Fibroblast of skin of right quadriceps (primary cell): ENCODE results near the gene PZP.

Experiments
- DNase-seq: peaks from one replicate; pipeline ENCODE4 v3.0.0-alpha.2; 2013

The PZP gene

DNA sequence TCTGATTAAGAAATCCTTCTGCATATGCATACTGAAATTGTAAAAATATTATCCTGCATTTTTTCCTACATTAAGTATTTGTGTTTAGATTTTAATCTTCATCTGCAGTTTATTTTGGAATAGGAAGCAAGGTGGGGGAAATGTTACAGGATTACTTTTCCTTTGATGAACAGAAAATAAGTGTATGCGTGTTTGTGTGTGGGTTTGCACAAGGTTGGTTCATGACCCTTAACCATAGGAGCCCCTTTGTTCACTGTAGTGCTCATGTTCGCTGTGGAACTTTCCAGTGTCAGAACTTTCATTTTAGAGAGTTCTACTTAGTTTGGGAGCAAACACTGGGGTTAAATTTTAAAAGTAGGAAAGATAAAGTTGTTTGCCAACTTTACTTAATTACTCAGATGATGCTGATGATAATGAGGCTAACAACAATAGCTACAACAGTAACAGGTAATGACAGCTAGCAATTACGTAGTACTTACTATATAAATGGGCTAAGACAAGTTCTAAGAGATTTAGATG is 86.0 kb downstream of the PZP start:
- DNase-seq = no peak

- DNase-seq = no peak
These were observed 87.6 kb downstream of the PZP start for GRCh38 chr12:9120487-9121184.

DNA sequence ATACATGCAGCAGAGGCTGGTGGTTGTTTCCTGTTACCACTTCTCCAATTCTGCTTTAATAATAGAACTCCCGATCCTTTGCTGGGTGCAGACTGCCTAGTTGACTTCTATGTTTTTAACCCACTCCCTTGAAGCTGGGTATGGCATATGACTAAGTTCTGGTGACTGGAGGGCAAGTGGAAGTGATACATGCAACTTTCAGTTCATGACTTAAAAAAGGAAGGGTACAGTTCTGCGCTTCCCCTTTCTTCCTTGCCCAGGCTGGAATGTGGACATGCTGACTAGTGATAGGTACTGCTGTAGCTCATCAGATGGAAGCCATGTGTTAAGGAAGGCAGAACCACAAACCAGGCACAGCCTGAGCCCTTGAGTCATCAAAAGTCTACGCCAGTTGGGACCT is 90.0 kb downstream of the PZP start:
- peak; percentile 4 for DNase-seq

DNA sequence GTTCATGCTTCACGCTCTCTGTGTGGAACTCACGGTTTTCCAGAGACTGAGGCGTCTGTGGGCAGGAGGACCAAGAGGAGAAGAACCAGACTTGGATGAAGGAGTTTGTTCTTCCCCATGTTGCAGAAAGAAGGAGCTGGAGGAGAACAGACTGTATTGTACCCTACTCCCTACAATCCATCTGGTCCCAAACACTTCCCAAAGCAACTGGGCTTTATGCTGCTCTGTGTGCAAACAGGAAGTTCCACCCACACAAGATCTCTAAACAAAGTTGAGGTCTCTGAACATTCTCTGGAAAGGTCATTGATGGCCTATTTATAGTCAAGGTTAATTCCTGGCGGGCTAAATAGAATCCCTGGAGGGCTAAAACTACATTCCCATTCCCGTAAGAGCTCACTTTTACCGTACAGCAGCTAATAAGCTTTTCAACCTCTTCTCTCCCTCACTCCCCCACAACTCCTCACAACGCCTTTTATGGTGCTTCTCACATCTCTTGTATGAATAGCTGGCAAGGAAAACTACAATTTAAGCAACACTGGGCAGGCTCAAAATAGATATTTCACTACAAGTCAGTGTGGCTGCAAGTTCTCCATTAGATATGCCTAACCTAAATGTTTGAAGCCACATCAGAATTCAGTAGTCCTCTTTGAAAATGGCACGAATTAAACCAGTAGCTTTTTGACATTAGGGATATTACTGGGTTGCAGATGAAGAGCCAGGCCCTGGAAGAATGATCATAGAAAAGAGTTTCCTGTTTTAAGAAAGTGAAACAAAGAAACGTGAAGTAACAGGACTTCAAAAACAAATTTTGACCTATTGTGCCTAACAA is 92.2 kb downstream of the PZP start, which contains the start of gene A2M:
Gene A2M (minus strand): TSS at position 189 of the 829 bp plus-strand sequence. CDS start 70 bp downstream, at position 119.
- DNase-seq = peak; percentile 13

GRCh38 chr12:9114946-9115345 is 93.2 kb downstream of the PZP start:
- DNase-seq = no peak

- DNase-seq = no peak
These were observed 94.2 kb downstream of the PZP start for GRCh38 chr12:9113987-9114309.

- DNase-seq = no peak
These were observed 94.8 kb downstream of the PZP start for GRCh38 chr12:9113296-9113986.

DNA sequence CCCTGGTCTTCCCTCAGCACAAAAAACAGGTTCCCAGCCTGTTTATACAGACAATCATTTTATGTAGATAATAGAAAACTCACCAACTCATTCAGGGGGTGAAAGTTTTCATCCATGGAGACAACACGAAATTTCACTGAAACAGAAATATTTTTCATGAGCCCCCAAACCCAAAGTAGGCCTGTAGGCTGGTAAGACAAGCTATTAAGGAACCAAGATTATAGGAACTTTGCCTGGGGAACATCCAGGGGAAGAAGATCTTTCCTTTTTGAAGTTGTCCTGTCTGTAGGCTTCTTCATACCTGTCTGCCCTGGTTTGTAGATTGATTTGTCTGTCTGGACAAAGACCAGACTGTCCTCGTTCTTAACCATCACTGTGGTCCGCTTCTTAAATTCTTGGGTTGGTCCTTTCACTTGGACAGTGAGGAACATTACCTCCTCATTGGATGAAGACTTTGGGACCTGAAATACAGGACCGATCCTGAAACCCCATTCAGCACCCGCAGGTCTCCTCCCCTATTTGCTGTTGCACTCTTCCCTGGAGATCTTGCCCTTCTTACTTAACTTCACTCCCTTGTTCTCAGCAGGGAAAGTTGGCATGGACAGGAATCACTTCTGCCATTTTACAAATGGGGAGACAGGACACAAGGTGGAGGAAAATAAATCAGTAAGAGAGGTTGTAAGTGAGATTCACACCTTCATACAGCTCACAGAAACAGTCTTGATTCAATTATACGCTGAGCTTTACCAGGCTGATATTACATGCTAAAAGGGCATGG is 95.9 kb downstream of the PZP start:
- no peak for DNase-seq

DNA sequence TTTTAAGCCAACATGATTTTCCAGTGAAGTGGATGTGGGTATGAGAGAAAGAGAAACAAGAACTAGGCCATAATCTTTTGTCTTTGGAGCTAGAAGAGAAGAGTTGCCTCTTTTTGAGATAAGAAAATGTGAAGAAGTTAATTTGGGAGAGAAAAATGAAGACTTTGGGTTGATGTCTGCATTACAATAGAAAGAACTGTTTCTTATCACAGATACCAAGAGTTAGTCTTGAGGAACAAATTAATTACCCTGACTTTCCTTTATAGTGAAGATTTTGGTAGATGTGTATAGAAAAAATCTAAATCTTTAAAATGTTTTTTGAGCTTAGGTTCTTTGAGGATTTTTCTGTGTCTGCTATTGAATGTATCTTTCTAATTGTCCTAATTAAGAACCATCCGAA is 96.7 kb downstream of the PZP start:
- no peak for DNase-seq

GRCh38 chr12:9109737-9110491 is 98.3 kb downstream of the PZP start:
- DNase-seq = no peak

DNA sequence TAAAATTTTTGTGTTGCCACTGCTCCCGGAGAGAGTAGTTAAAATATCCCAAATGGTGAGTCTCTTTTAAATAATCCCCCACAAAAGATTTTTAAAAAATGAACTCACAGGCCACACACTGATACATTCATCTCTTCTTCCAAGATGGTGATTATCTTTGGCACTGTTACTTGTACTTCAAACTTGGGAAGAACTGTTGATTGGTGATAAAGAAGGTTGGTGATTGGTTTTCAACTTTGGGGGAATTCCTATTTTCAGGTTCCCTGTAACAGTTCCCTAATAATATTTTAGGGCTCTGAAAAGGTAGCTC is 99.0 kb downstream of the PZP start:
- DNase-seq = no peak

- no peak for DNase-seq
These were observed 99.5 kb downstream of the PZP start for GRCh38 chr12:9108504-9109212.

DNA sequence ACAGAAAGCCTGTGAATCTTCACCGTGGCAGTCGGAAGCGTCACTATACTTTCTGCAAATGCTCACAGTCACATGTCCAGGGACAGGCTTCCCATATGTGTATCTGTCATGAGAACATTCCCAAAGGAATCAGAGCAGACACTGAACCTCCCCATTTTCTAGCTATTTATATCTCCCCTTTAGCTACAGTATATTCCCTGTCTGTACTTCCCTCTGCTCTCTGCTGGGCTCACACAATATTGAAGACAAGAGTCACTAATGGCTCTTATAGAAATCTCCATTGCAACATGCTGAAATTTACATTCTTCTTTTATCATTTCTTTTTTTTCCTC is 100.7 kb downstream of the PZP start:
- DNase-seq = no peak

DNA sequence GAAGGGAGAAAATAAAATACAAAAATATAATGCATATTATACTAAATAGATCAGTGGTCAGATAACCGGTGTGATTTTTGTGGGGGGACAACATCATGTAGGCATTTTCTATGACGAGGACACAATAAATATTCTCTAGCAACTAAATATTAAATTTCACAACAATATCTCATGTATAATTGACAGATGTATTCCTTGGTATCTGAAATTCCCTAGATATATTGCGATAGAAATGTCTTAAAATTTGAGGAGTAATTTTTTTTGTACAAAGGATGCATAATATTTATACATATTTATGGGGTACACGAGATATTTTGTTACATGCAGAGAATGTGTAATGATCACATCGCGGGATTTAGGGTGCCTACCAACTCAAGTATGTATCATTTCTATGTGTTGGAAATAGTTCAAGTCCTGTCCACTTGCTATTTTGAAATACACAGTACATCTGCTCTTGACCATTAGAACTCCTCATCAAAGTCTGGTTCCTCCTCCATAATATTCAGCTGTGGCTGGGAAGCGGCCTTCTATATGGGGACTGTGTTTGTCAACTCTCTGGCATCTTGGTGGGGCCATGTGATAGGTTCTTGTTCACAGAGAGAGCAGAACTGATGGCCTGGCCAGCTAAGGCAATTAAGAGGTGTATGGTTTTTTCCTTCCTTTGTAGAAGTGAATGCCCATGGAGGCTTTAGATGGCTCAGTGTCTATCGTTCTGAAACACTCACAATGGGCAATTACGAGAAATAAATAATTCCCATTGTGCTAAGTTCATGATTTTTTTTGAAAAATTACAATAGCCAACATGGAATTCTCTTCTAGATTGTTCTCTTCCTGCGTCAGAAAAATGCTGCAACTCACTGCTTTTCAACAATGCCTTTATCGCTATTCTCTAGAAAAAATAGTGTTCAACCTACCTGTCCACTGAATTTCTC is 101.3 kb downstream of the PZP start:
- DNase-seq = no peak

DNA sequence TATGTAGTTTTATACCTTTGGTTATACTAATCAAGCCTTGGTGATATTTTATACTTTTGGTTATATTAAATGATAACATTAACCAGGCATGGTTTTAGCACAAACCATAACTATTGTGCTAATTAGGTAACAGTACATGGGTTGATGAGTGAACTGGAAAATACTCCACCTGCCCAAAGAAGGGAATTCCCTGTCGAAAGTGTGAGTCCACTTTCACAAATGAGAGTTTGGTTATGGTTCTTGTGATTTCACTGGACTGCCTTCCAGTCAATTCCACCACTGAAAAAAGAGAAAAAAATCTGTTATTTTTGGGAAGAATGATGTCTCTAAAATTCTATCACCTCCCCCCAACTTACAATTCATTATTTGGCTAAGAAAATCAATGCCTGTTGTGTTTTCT is 102.1 kb downstream of the PZP start:
- DNase-seq = no peak

DNA sequence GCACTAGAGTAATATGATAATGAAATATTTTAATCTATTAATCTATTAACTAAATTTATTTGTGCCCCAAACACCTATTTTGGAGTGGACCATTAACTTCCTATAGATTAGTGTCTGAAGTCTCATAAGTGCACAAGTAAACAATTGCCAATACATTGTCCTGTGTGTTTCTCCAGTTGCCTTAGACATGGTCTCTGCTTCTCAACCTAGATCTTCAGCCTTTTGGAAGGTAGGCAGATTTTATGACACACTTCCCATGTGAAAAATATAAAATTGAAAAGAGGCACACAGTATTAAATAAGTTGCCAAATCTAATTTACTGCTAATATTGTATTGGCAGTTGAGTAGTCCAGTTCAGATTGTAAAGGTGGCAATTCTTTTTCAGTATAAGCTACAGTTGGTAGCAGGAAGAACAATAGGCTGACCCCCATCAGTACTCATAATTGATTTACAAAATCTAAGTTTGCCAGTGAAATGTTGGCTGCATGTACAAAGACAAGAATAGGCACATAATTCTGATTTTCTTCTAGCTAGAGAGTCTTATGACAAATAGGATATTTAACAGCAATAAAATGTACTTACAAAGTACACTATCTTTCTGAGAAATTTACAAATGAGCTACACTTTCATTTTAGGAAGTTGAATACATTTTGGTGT is 103.3 kb downstream of the PZP start:
- DNase-seq = no peak

GRCh38 chr12:9104087-9104486 is 104.1 kb downstream of the PZP start:
- DNase-seq = no peak

DNA sequence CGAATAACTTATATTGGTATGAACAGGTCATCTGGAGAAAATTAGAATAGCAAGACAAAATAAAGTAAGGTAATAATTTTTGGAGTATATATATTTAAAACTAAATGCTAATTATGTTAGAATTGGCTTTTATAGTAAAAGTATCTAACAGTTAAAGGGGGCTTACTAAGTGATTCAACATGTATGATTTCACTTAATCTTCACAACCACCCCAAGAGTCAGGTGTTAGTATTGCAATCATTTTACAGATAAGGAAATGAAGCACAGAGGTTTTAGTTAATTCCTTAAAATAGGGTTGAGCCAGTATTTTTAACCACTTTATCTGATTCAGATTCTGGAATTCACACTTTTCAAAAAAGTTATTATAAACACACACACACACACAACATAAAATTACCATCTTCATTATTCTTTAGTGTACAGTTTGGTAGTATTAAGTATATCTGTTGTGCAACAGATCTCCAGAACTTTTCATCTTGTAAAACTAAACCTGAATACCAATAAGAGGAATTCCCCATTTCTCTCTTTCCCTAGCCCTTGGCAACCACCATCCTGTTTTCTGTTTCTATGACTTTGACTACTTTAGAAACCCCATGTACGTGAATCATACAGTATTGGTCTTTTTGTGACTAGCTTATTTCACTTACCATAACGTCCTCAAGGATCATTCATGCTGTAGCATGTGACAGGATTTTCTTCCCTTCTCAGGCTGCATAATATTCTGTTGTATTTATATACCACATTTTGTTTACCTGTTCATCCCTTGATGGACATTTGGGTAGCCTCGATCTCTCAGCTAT is 104.9 kb downstream of the PZP start:
- no peak for DNase-seq

GRCh38 chr12:9101018-9101687 is 107.0 kb downstream of the PZP start:
- no peak for DNase-seq
